Effector memory CD4-positive, alpha-beta T cell (primary cell): Measurements from ENCODE around the gene UXS1.
"Not testable (repeated sequence)": the region's sequence is repeated elsewhere in the genome, so short reads cannot be mapped to it uniquely, and the experiment has no call there.

Experiments
- DNase-seq, 3 donors: peaks; one replicate each; pipeline ENCODE4 v3.0.0-alpha.2; 2020
- H3K27ac ChIP-seq: 2 replicates; pipeline ENCODE4 v1.7.0; 2013; ENCODE audit warnings: mild to moderate bottlenecking, low read length, moderate library complexity; ENCODE audit not compliant: insufficient read depth, poor library complexity, severe bottlenecking
- H3K27me3 ChIP-seq: replicated peaks from 2 replicates; pipeline ENCODE4 v1.7.0; 2013; ENCODE audit warnings: mild to moderate bottlenecking, low read length; ENCODE audit not compliant: insufficient read depth, control insufficient read depth, poor library complexity, severe bottlenecking
- H3K36me3 ChIP-seq: 2 replicates; pipeline ENCODE4 v1.7.0; 2013; ENCODE audit warnings: mild to moderate bottlenecking, low read length, moderate library complexity; ENCODE audit not compliant: control insufficient read depth, insufficient read depth
- H3K4me1 ChIP-seq: 2 replicates; pipeline ENCODE4 v1.7.0; 2013; ENCODE audit warnings: low read length, mild to moderate bottlenecking; ENCODE audit not compliant: control insufficient read depth, insufficient read depth, poor library complexity, severe bottlenecking
- H3K4me3 ChIP-seq: 2 replicates; pipeline ENCODE4 v1.7.0; 2013; ENCODE audit warnings: low read length, low read depth, mild to moderate bottlenecking; ENCODE audit not compliant: insufficient read depth, poor library complexity, severe bottlenecking
- H3K9me3 ChIP-seq: 2 replicates; pipeline ENCODE4 v1.7.0; 2013; ENCODE audit warnings: mild to moderate bottlenecking, low read length, moderate library complexity; ENCODE audit not compliant: control insufficient read depth
- total RNA-seq, 3 donors: gene quantifications; one replicate each; lab custom pipeline; 2026; lab: John Stamatoyannopoulos, UW

UXS1 gene
- total RNA-seq: 40.6 to 68.0 (median 64.5) reads per million in 3 donors

DNA sequence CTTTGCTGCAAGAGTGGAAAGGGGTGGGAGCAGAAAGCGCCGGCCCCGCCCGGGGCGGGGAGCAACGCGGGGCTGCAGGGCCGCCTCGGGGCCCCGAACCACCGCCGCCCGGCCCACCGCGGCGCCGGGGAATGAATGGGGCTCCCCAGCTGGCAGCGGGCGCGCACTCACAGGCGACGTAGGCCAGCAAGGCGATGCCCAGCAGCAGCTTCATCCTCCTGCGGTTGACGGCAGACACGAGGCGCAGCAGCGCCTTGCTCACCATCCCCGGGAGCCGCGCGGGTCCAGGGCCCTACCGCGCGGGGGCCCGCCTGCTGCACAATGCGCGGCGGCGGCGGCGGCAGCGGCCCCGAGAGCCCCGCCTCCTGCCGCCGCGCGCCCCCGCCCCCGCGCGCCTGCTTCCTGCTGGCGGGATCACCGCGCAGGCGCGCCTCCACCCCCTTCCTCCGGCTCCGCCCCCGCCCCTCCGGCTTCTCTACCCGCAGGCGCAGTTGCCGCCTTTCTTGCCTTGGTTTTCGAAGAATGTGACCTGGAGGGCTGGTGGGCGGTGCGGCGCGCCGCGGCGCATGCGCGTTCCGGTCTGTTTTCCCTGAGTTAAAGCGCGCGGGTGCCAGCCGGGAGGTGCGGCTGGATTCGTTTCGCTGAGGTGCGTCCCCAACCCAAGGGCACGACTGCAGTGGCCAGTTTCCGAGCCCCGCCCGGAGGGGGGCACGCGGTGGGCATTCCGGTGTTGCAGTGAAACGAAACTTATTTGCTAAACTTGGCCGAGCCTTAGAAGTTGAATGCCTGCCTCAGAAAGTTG is at the start of gene UXS1:
Gene UXS1 (minus strand): TSS at position 325 of the 802 bp plus-strand sequence. CDS start 60 bp downstream, at position 265.
- Histone ChIP-seq H3K27me3 (no peaks in the 10 kb centered on the region), H3K36me3 (no peaks in the 10 kb centered on the region), H3K9me3 (no peaks in the 10 kb centered on the region), H3K27ac (peak within 1 kb of the TSS; percentile 76), H3K4me3 (peak within 1 kb of the TSS; percentile 78), H3K4me1 (peaks cover 15% of the 10 kb centered on the region)
- DNase-seq: peak; percentile 97 to 98 (median 98)

- not testable (repeated sequence) for H3K9me3 ChIP-seq, DNase-seq, H3K4me1 ChIP-seq, H3K27me3 ChIP-seq, H3K36me3 ChIP-seq, H3K27ac ChIP-seq, H3K4me3 ChIP-seq
These were observed 45.4 kb upstream of the UXS1 start for GRCh38 chr2:106239491-106239890.

DNA sequence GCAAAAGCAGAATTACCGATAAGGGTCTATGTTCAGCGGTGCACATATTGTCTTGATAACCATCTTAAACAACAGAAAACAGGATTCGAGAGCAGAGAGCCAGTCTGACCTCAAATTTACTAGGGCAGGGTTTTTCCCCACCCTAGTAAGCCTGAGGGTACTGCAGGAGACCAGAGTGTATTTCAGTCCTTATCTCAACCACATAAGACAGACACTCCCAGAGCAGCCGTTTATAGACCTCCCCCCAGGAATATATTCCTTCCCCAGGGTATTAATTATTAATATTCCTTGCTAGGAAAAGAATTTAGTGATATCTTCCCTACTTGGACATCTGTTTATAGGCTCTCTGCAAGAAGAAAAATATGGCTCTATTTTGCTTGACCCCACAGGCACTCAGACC is 41.3 kb upstream of the UXS1 start:
- H3K36me3 ChIP-seq, H3K4me1 ChIP-seq, H3K27me3 ChIP-seq, DNase-seq, H3K9me3 ChIP-seq, H3K4me3 ChIP-seq, H3K27ac ChIP-seq: not testable (repeated sequence)

GRCh38 chr2:106233350-106233706 is 39.2 kb upstream of the UXS1 start:
- H3K4me1 ChIP-seq: no peaks in the 10 kb centered on the region
- no peaks in the 10 kb centered on the region for H3K36me3 ChIP-seq
- no peak for DNase-seq
- H3K27me3 ChIP-seq: no peaks in the 10 kb centered on the region
- no peak overlapping the region for H3K27ac ChIP-seq
- no peak overlapping the region for H3K4me3 ChIP-seq
- H3K9me3 ChIP-seq: peaks cover 9% of the 10 kb centered on the region

- no peak for DNase-seq
- no peaks in the 10 kb centered on the region for H3K27me3 ChIP-seq
- no peak overlapping the region for H3K27ac ChIP-seq
- H3K36me3 ChIP-seq: no peaks in the 10 kb centered on the region
- no peak overlapping the region for H3K4me3 ChIP-seq
- peaks cover 9% of the 10 kb centered on the region for H3K9me3 ChIP-seq
- no peaks in the 10 kb centered on the region for H3K4me1 ChIP-seq
These were observed 38.7 kb upstream of the UXS1 start for GRCh38 chr2:106232638-106233349.

GRCh38 chr2:106223347-106223746 is 29.2 kb upstream of the UXS1 start:
- no peak for DNase-seq
- no peaks in the 10 kb centered on the region for H3K27me3 ChIP-seq
- no peaks in the 10 kb centered on the region for H3K4me1 ChIP-seq
- H3K36me3 ChIP-seq: no peaks in the 10 kb centered on the region
- H3K4me3 ChIP-seq: no peak overlapping the region
- no peaks in the 10 kb centered on the region for H3K9me3 ChIP-seq
- H3K27ac ChIP-seq: no peak overlapping the region

- not testable (repeated sequence) for H3K4me1 ChIP-seq, H3K27me3 ChIP-seq, DNase-seq, H3K27ac ChIP-seq, H3K36me3 ChIP-seq, H3K9me3 ChIP-seq, H3K4me3 ChIP-seq
These were observed 28.0 kb upstream of the UXS1 start for GRCh38 chr2:106222057-106222456.

DNA sequence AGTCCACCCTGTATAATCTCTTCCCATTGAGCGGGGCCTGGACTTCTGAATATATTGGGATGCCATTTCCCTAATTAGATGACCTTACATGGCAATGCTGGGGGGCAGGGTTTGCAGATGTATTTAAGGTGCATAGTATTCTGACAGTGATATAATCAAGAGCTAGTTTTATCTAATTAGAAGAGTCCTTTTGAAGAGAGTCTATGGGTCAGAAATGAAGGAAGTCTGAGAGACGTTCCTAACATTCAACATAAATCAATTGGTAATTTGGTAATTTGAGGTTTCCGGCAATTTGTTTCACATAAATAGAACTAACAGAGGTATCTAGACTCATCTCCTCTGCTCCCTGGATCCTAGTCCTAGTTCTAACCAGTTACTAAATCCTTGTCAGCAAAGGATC is 25.7 kb upstream of the UXS1 start:
- H3K4me1 ChIP-seq: no peaks in the 10 kb centered on the region
- DNase-seq: no peak
- H3K9me3 ChIP-seq: no peaks in the 10 kb centered on the region
- no peaks in the 10 kb centered on the region for H3K36me3 ChIP-seq
- H3K27me3 ChIP-seq: no peaks in the 10 kb centered on the region
- H3K27ac ChIP-seq: no peak overlapping the region
- no peak overlapping the region for H3K4me3 ChIP-seq

GRCh38 chr2:106219157-106219556 is 25.1 kb upstream of the UXS1 start:
- H3K4me3 ChIP-seq, H3K36me3 ChIP-seq, DNase-seq, H3K27ac ChIP-seq, H3K4me1 ChIP-seq, H3K27me3 ChIP-seq, H3K9me3 ChIP-seq: not testable (repeated sequence)

DNA sequence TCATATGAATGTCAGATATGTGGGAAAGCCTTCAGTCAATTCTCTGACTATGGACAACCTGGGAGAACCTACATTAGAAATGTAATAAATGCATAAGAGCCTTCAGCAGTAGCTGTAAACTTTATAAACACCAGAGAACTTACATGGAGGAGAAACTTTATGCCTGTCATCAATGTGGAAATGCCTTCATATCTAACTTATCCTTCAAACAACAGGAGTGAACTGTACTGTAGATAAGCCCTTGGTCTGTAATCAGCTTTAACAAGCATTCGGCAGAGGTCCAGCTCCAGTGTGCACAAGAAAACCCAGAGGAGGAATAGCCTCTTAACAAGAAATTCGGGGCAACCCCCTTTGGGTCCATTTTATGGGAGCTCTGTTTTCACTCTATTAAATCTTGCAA is 14.8 kb upstream of the UXS1 start:
- H3K27ac ChIP-seq: no peak overlapping the region
- H3K27me3 ChIP-seq: no peaks in the 10 kb centered on the region
- H3K4me3 ChIP-seq: no peak overlapping the region
- no peaks in the 10 kb centered on the region for H3K36me3 ChIP-seq
- no peaks in the 10 kb centered on the region for H3K9me3 ChIP-seq
- no peak for DNase-seq
- H3K4me1 ChIP-seq: peaks cover 5% of the 10 kb centered on the region
